ENCODE results near the gene PNMA6A.

- TF ChIP-seq CTCF (IDR thresholded peaks at IDR 0.05): no peak
- TF ChIP-seq POLR2A (IDR thresholded peaks at IDR 0.05): no peak
Measured at GRCh38 chrX:153102418-153102817, 30.2 kb downstream of the PNMA6A start.
